ENCODE data around the gene IER5L. TPM values are rescaled to one million over a fixed set of nuclear protein-coding genes. Genes with fewer than 3 reads are reported as not detected.

Gene IER5L
- polyA plus RNA-seq, 1 of the 3 experiments (the other 2 are of a cell fraction): 16.2 TPM

GRCh38 chr9:129175515-129175824 is 2.6 kb downstream of the IER5L start:
- no peak for DNase-seq
- ChIA-PET CTCF (interaction anchor here (1.5 to 9.3 kb wide), 11 partner anchors 22 to 449 kb away, joined by 3 to 193 read pairs (median 27); partner anchors contain the start of gene NTMT1), POLR2A (interaction anchor here (0.6 to 2.4 kb wide), 8 partner anchors 145 to 434 kb away, joined by 3 to 21 read pairs (median 7); no protein-coding TSS in a partner anchor)
- Histone ChIP-seq H3K27ac (ENCODE audit: low read depth in 2 of 2, low read length in 1 of 2) (peak overlapping the region; percentile 96 to 97), H3K36me3 (replicated peaks in 1 of 2; ENCODE audit: control insufficient read depth in 1 of 2, insufficient read depth in 2 of 2, low read length in 1 of 2) (peaks cover 0 to 10% of the 10 kb centered on the region in 2 experiments), H3K9me3 (no peaks in the 10 kb centered on the region), H4K20me1 (ENCODE audit: insufficient read depth) (peaks cover 19% of the 10 kb centered on the region), H3K4me1 (ENCODE audit: control insufficient read depth in 1 of 2, insufficient read depth in 2 of 2, low read depth in 1 of 2, low read length in 1 of 2) (peaks cover 14 to 19% of the 10 kb centered on the region in 2 experiments; a peak in 3 of 4 replicates), H3K79me2 (ENCODE audit: insufficient read depth) (peaks cover 37% of the 10 kb centered on the region), H3K4me3 (ENCODE audit: low read depth in 2 of 2, low read length in 1 of 2) (peak overlapping the region; percentile 90 to 98), H3K9me2 (no peaks in the 10 kb centered on the region), H2AFZ (ENCODE audit: low read depth) (no peak overlapping the region), H3F3A (replicated peaks; ENCODE audit: insufficient read depth) (peaks cover 28% of the 10 kb centered on the region), H3K9ac (peak overlapping the region; percentile 99), H3K27me3 (ENCODE audit: insufficient read depth) (no peaks in the 10 kb centered on the region), H3K4me2 (peak overlapping the region; percentile 91)
- 8% methylated on average over 10 of the region's 10 CpGs for WGBS (ENCODE audit: low lambda C conversion rate)
- no peak for TF ChIP-seq IRF3 (IDR thresholded peaks at IDR 0.05; ENCODE audit: low read depth, low read length)
- no peak for TF ChIP-seq RXRA (IDR thresholded peaks at IDR 0.05; ENCODE audit: borderline replicate concordance, low read depth)
- no peak for TF ChIP-seq PBX3 (IDR thresholded peaks at IDR 0.05)
- no peak for TF ChIP-seq YY1 (IDR thresholded peaks at IDR 0.05; ENCODE audit: low read depth)
- no peak for TF ChIP-seq GATA2 (CRISPR knock-in tag; IDR thresholded peaks at IDR 0.05)
- no peak for TF ChIP-seq FOXM1 (IDR thresholded peaks at IDR 0.05; ENCODE audit: low read depth)
- no peak for TF ChIP-seq MAX (IDR thresholded peaks at IDR 0.05; ENCODE audit: low read depth)
- TF ChIP-seq CTCF (IDR thresholded peaks at IDR 0.05): no peak
- no peak for TF ChIP-seq TAF1 (IDR thresholded peaks at IDR 0.05; ENCODE audit: borderline replicate concordance, low read depth, low read length)
- no peak for TF ChIP-seq EZH2phosphoT487 (IDR thresholded peaks at IDR 0.05; ENCODE audit: borderline replicate concordance, low read depth)
- TF ChIP-seq POLR2AphosphoS5 (IDR thresholded peaks at IDR 0.05; ENCODE audit: low read depth, low read length): no peak
- TF ChIP-seq EP300 (IDR thresholded peaks at IDR 0.05; ENCODE audit: borderline replicate concordance in 1 of 2, low read depth in 1 of 2, low read length in 1 of 2): no peak
- no peak for TF ChIP-seq FOXJ3 (CRISPR knock-in tag; IDR thresholded peaks at IDR 0.05)
- TF ChIP-seq MXI1 (IDR thresholded peaks at IDR 0.05; ENCODE audit: low read depth, low read length): no peak

All from SK-N-SH (cell line).